ENCODE results near the gene SINHCAF. TPM values are rescaled to one million over a fixed set of nuclear protein-coding genes. Genes with fewer than 3 reads are reported as not detected.
A peak's percentile ranks its signal among the peaks of the same experiment; 100 is the strongest.

SINHCAF gene
- total and polyA plus RNA-seq, 12 donors, result 5.7 to 16.9 (median 10.1) TPM

- WGBS, 2 donors, result 98 to 99% methylated on average over 2 of the region's 2 CpGs
- ATAC-seq (no peak), DNase-seq (no peak)
- H3K36me3 ChIP-seq, result no peaks in the 10 kb centered on the region
- peaks cover 0 to 58% (median 17%) of the 10 kb centered on the region in 9 donors for H3K4me1 ChIP-seq
- no peaks in the 10 kb centered on the region for H3K9me3 ChIP-seq
- no peak for TF ChIP-seq CTCF (IDR thresholded peaks at IDR 0.05)
- no peaks in the 10 kb centered on the region for H3K27me3 ChIP-seq
- intact Hi-C loops (cut with DNase I), result no loop called here
- peak overlapping the region in 1 of 10 donors; percentile 62 for H3K27ac ChIP-seq
- H3K4me3 ChIP-seq, result no peak overlapping the region
Observed at GRCh38 chr12:31318657-31319269, 7.2 kb downstream of the SINHCAF start.

GRCh38 chr12:31317471-31318395 lies 8.2 kb downstream of the SINHCAF start:
- DNase-seq (no peak), ATAC-seq (peak in 5 of 8 donors; percentile 25 to 62 (median 44))
- peak overlapping the region in 9 of 10 donors; percentile 10 to 52 (median 41) for H3K4me3 ChIP-seq
- H3K36me3 ChIP-seq, result no peaks in the 10 kb centered on the region
- H3K27me3 ChIP-seq, result no peaks in the 10 kb centered on the region
- intact Hi-C loops (cut with DNase I), result no loop called here
- H3K27ac ChIP-seq, result peak overlapping the region in 5 of 10 donors; percentile 24 to 62 (median 25)
- peaks cover 0 to 48% (median 15%) of the 10 kb centered on the region in 9 donors for H3K4me1 ChIP-seq
- no peaks in the 10 kb centered on the region for H3K9me3 ChIP-seq
- WGBS, 2 donors, result 20 to 25% methylated on average over 8 of the region's 8 CpGs
- no peak for TF ChIP-seq CTCF (IDR thresholded peaks at IDR 0.05)

GRCh38 chr12:31316891-31317290 lies 9.1 kb downstream of the SINHCAF start:
- TF ChIP-seq CTCF (IDR thresholded peaks at IDR 0.05), result no peak
- Histone ChIP-seq H3K9me3 (no peaks in the 10 kb centered on the region), H3K4me1 (peaks cover 0 to 39% (median 13%) of the 10 kb centered on the region in 9 donors), H3K27ac (peak overlapping the region in 4 of 10 donors; percentile 24 to 62 (median 35)), H3K36me3 (no peaks in the 10 kb centered on the region), H3K27me3 (no peaks in the 10 kb centered on the region), H3K4me3 (peak overlapping the region in 6 of 10 donors; percentile 39 to 52 (median 47))
- DNase-seq, result no peak
- ATAC-seq, result no peak
- intact Hi-C loops (cut with DNase I), result no loop called here
- WGBS, 2 donors, result 53 to 57% methylated on average over 3 of the region's 3 CpGs

- intact Hi-C loops (cut with DNase I), result no loop called here
- Histone ChIP-seq H3K4me1 (peaks cover 0 to 33% (median 13%) of the 10 kb centered on the region in 9 donors), H3K27ac (no peak overlapping the region), H3K4me3 (no peak overlapping the region), H3K27me3 (no peaks in the 10 kb centered on the region), H3K36me3 (no peaks in the 10 kb centered on the region), H3K9me3 (no peaks in the 10 kb centered on the region)
- DNase-seq (no peak), ATAC-seq (no peak)
- TF ChIP-seq CTCF (IDR thresholded peaks at IDR 0.05), result no peak
- 93 to 98% methylated on average over 7 of the region's 7 CpGs for WGBS, 2 donors
Observed at GRCh38 chr12:31315784-31316465, 10.0 kb downstream of the SINHCAF start.

All from heart right ventricle (tissue), 16 donors.